WTC11 (cell line): ENCODE data around the gene TTC4.

Source experiments
- ATF2 ChIP-seq: sonication (generic); formaldehyde crosslinking; IDR thresholded peaks from 2 replicates; pipeline ENCODE4 v1.8.1; 2022; ENCODE audit warnings: low read depth, missing genetic modification reagents, borderline replicate concordance
- CREB1 ChIP-seq: sonication (generic); formaldehyde crosslinking; IDR thresholded peaks from 2 replicates; pipeline ENCODE4 v1.8.0; 2023; ENCODE audit warnings: mild to moderate bottlenecking, missing genetic modification reagents
- CTCF ChIP-seq: fragments of 200-600 bp; IDR thresholded peaks from 2 replicates; pipeline ENCODE4 v1.8.0; 2022; ENCODE audit warnings: antibody characterized with exemption
- IRF2 ChIP-seq: sonication (generic); formaldehyde crosslinking; IDR thresholded peaks from 2 replicates; pipeline ENCODE4 v1.8.0; 2022; ENCODE audit warnings: low read depth, missing genetic modification reagents, borderline replicate concordance
- USF1 ChIP-seq: sonication (generic); formaldehyde crosslinking; IDR thresholded peaks from 2 replicates; pipeline ENCODE4 v1.8.0; 2022; ENCODE audit warnings: mild to moderate bottlenecking, missing genetic modification reagents
- ZNF232 ChIP-seq: sonication (generic); formaldehyde crosslinking; IDR thresholded peaks from 2 replicates; pipeline ENCODE4 v1.8.0; 2022; ENCODE audit warnings: mild to moderate bottlenecking, missing genetic modification reagents

GRCh38 chr1:54758678-54759348 lies 43.2 kb downstream of the TTC4 start:
- no peak for TF ChIP-seq CTCF
- TF ChIP-seq USF1 (CRISPR knock-in tag) = no peak
- TF ChIP-seq ZNF232 (CRISPR knock-in tag) = no peak
- TF ChIP-seq ATF2 (CRISPR knock-in tag) = no peak
- TF ChIP-seq IRF2 (CRISPR knock-in tag) = no peak
- no peak for TF ChIP-seq CREB1 (CRISPR knock-in tag)
